Ascending aorta (tissue), 2 donors: ENCODE measurements around the gene VEGFA. TPM values are rescaled to one million over a fixed set of nuclear protein-coding genes. Genes with fewer than 3 reads are reported as not detected.

Experiments used
- DNase-seq, 2 donors: peaks; one replicate each; pipeline ENCODE4 v3.0.0-alpha.2; 2019; ENCODE audit warnings: low spot score in 2 of 2
- H3K27ac ChIP-seq, 2 donors: fragments of 200-600 bp; sonication (generic); one replicate each; pipeline ENCODE4 v1.5.1; 2016 to 2017; ENCODE audit warnings: mild to moderate bottlenecking in 1 of 2
- H3K27me3 ChIP-seq: fragments of 200-600 bp; sonication (generic); one replicate; pipeline ENCODE4 v1.5.1; 2017
- H3K36me3 ChIP-seq, 2 donors: fragments of 200-600 bp; sonication (generic); one replicate each; pipeline ENCODE4 v1.5.1; 2016
- H3K4me1 ChIP-seq, 2 donors: fragments of 200-600 bp; sonication (generic); one replicate each; pipeline ENCODE4 v1.5.1; 2016 to 2017; ENCODE audit warnings: mild to moderate bottlenecking in 1 of 2
- H3K4me3 ChIP-seq, 2 donors: fragments of 200-600 bp; sonication (generic); one replicate each; pipeline ENCODE4 v1.5.1; 2016 to 2017; ENCODE audit warnings: mild to moderate bottlenecking in 1 of 2
- H3K9me3 ChIP-seq, 2 donors: fragments of 200-600 bp; sonication (generic); one replicate each; pipeline ENCODE4 v1.5.1; 2016
- CTCF ChIP-seq, 3 experiments: fragments of 200-600 bp in 2 of 3; fragments of 450-650 bp in 1 of 3; sonication (generic) in 2 of 3; IDR thresholded peaks; one replicate each; pipeline ENCODE4 v1.5.1; 2016 to 2019; ENCODE audit warnings: antibody characterized with exemption in 3 of 3, mild to moderate bottlenecking in 1 of 3, moderate library complexity in 1 of 3
- intact Hi-C: fragments of 100-400 bp; cut with DNase I; formaldehyde crosslinking; loops from one replicate; pipeline ENCODE4 v1.15.1; 2023
- total RNA-seq: library from RNA; depleted of rRNA; stranded (reverse); fragments of >200 nt; gene quantifications from one replicate; pipeline ENCODE4 v1.1.0, GENCODE V29; 2016

The VEGFA gene
- total RNA-seq, 1 donor from 2014 or later = 110 TPM

- DNase-seq = no peak
- no peak overlapping the region for H3K4me3 ChIP-seq
- no peaks in the 10 kb centered on the region for H3K36me3 ChIP-seq
- H3K27me3 ChIP-seq = no peaks in the 10 kb centered on the region
- no peak overlapping the region for H3K27ac ChIP-seq
- no peaks in the 10 kb centered on the region for H3K4me1 ChIP-seq
- intact Hi-C loops = no loop called here
- H3K9me3 ChIP-seq = no peaks in the 10 kb centered on the region
- TF ChIP-seq CTCF (IDR thresholded peaks at IDR 0.05) = no peak
Observed at GRCh38 chr6:43804550-43805223, 34.7 kb downstream of the VEGFA start.

GRCh38 chr6:43805699-43806042, 35.7 kb downstream of the VEGFA start:
- no peak for DNase-seq
- Histone ChIP-seq H3K4me3 (no peak overlapping the region), H3K4me1 (no peaks in the 10 kb centered on the region), H3K36me3 (no peaks in the 10 kb centered on the region), H3K9me3 (no peaks in the 10 kb centered on the region), H3K27me3 (no peaks in the 10 kb centered on the region), H3K27ac (no peak overlapping the region)
- TF ChIP-seq CTCF (IDR thresholded peaks at IDR 0.05) = no peak
- intact Hi-C loops = no loop called here

- intact Hi-C loops = no loop called here
- no peak for TF ChIP-seq CTCF (IDR thresholded peaks at IDR 0.05)
- no peaks in the 10 kb centered on the region for H3K36me3 ChIP-seq
- no peaks in the 10 kb centered on the region for H3K9me3 ChIP-seq
- H3K4me3 ChIP-seq = no peak overlapping the region
- DNase-seq = no peak
- no peaks in the 10 kb centered on the region for H3K4me1 ChIP-seq
- no peaks in the 10 kb centered on the region for H3K27me3 ChIP-seq
- H3K27ac ChIP-seq = no peak overlapping the region
Observed at GRCh38 chr6:43806043-43806757, 36.2 kb downstream of the VEGFA start.

GRCh38 chr6:43806758-43807227, 36.8 kb downstream of the VEGFA start:
- Histone ChIP-seq H3K4me1 (no peaks in the 10 kb centered on the region), H3K9me3 (no peaks in the 10 kb centered on the region), H3K27ac (no peak overlapping the region), H3K36me3 (no peaks in the 10 kb centered on the region), H3K4me3 (no peak overlapping the region), H3K27me3 (no peaks in the 10 kb centered on the region)
- no peak for DNase-seq
- no peak for TF ChIP-seq CTCF (IDR thresholded peaks at IDR 0.05)
- intact Hi-C loops = no loop called here

GRCh38 chr6:43807228-43808061, 37.4 kb downstream of the VEGFA start:
- intact Hi-C loops = no loop called here
- Histone ChIP-seq H3K9me3 (no peaks in the 10 kb centered on the region), H3K4me1 (no peaks in the 10 kb centered on the region), H3K27ac (no peak overlapping the region), H3K27me3 (no peaks in the 10 kb centered on the region), H3K4me3 (no peak overlapping the region), H3K36me3 (no peaks in the 10 kb centered on the region)
- no peak for DNase-seq
- no peak for TF ChIP-seq CTCF (IDR thresholded peaks at IDR 0.05)
